Kidney (tissue), 14 donors: Measurements from ENCODE around the gene ADPRS. TPM values are rescaled to one million over a fixed set of nuclear protein-coding genes. Genes with fewer than 3 reads are reported as not detected.
A peak's percentile ranks its signal among the peaks of the same experiment; 100 is the strongest.

Source experiments
- DNase-seq, 5 donors: peaks; one replicate each; pipeline ENCODE4 v3.0.0-alpha.2; 2013 to 2020
- FAIRE-seq: peaks from 2 replicates; lab custom pipeline; 2012; peaks lifted over from hg19 to GRCh38; lab: Jason Lieb, UNC
- H3K27ac ChIP-seq, 2 donors: one replicate each; pipeline ENCODE4 v1.7.0; 2013; ENCODE audit warnings: low read depth in 2 of 2, low read length in 2 of 2, inconsistent platforms in 1 of 2
- H3K27me3 ChIP-seq: one replicate; pipeline ENCODE4 v1.7.1; 2013; ENCODE audit warnings: low read length, inconsistent platforms; ENCODE audit not compliant: control insufficient read depth, insufficient read depth
- H3K36me3 ChIP-seq, 3 donors: one replicate each; pipeline versions ENCODE4 v1.7.0 to v1.7.1; 2013; ENCODE audit warnings: low read length in 3 of 3, control low read depth in 1 of 3, inconsistent platforms in 1 of 3; ENCODE audit not compliant: insufficient read depth in 3 of 3, control insufficient read depth in 2 of 3
- H3K4me1 ChIP-seq, 3 donors: one replicate each; pipeline versions ENCODE4 v1.7.0 to v1.7.1; 2013; ENCODE audit warnings: low read length in 3 of 3, inconsistent platforms in 1 of 3, low read depth in 1 of 3; ENCODE audit not compliant: control insufficient read depth in 2 of 3, insufficient read depth in 2 of 3
- H3K4me3 ChIP-seq, 3 donors: one replicate each; pipeline versions ENCODE4 v1.7.0 to v1.8.1; 2013; ENCODE audit warnings: low read length in 3 of 3, control low read depth in 1 of 3, inconsistent platforms in 1 of 3
- H3K9ac ChIP-seq, 3 donors: one replicate each; pipeline versions ENCODE4 v1.7.0 to v1.7.1; 2013; ENCODE audit warnings: low read length in 3 of 3, control low read depth in 1 of 3, inconsistent platforms in 1 of 3
- H3K9me3 ChIP-seq, 3 donors: one replicate each; pipeline versions ENCODE4 v1.7.0 to v1.7.1; 2013; ENCODE audit warnings: low read length in 3 of 3, control low read depth in 1 of 3, inconsistent platforms in 1 of 3; ENCODE audit not compliant: control insufficient read depth in 2 of 3, insufficient read depth in 1 of 3
- intact Hi-C: fragments of 100-400 bp; cut with DNase I; formaldehyde crosslinking; loops from one replicate; pipeline ENCODE4 v1.11.1; 2022
- polyA plus RNA-seq: library from polyadenylated mRNA; stranded (reverse); fragments of 350-450 nt; fragmentation: Illumina TruSeq; extraction: RNeasy Lipid Tissue Mini Kit (QIAGEN cat#74804); gene quantifications from one replicate; pipeline ENCODE4 v1.2.3, GENCODE V29; 2014; ENCODE audit warnings: low read depth, low replicate concordance; ENCODE audit not compliant: insufficient read depth
- total RNA-seq: library from RNA; stranded (reverse); fragmentation: NEBNext Ultra II Directional; extraction: Animal tissue kit (Norgen Biotek cat#: 25700); gene quantifications from one replicate; pipeline ENCODE4 v1.2.1, GENCODE V29; 2021
- TF ChIP-seq, protein P1 (sequence below): IDR thresholded peaks from 3 replicates; pipeline ENCODE4 v1.5.1; 2012; ENCODE audit warnings: mild to moderate bottlenecking, moderate library complexity, borderline replicate concordance; ENCODE audit not compliant: insufficient read depth; ENCODE audit errors: extremely low read depth
- donor health status: control.
- donor health status: control.
- donor health status: control.
- donor health status: control.
- donor health status: control.
- donor health status: DM: yes; HTN: yes; CAD: no.
- donor health status: Normal renal cell carcinoma (clear cell type).

Gene ADPRS
- total and polyA plus RNA-seq, 2 donors from 2014 or later: 26.9 to 36.4 TPM

DNA sequence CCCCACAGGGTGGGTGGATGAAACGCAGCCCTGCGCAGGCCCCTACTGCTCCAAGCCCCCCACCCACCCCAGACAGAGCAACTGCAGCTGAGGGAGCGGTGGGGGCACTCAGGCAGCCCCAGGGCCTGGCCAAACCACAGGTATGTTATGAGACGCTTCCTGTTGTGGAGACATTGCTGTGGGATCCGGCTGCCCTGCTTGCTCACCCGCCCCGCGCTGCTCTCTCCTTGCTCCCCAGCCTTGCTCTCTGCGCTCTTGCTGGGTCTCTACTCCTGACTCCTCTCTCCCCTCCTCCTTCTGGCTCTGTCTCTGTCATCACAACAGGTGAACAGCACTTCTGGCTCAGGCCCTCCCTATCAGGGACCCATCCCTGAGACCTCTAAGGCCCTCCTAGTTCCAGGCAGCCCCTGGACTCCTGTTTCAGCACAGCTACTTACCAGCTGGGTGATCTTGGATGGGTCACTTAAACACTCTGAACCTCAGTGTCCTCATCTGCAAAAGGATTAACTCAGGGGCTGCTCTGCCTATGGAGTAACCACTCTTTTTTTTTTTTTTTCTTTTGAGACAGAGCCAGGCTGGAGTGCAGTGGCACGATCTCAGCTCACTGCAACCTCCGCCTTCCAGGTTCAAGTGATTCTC lies 20.5 kb downstream of the ADPRS start:
- Histone ChIP-seq H3K4me1 (no peaks in the 10 kb centered on the region), H3K9me3 (no peaks in the 10 kb centered on the region), H3K9ac (no peak overlapping the region), H3K27ac (no peak overlapping the region), H3K36me3 (no peaks in the 10 kb centered on the region), H3K27me3 (no peaks in the 10 kb centered on the region), H3K4me3 (no peak overlapping the region)
- FAIRE-seq (no peak), DNase-seq (peak in 1 of 5 donors; percentile 59)
- intact Hi-C loops: no loop called here
- TF ChIP-seq, protein P1, sequence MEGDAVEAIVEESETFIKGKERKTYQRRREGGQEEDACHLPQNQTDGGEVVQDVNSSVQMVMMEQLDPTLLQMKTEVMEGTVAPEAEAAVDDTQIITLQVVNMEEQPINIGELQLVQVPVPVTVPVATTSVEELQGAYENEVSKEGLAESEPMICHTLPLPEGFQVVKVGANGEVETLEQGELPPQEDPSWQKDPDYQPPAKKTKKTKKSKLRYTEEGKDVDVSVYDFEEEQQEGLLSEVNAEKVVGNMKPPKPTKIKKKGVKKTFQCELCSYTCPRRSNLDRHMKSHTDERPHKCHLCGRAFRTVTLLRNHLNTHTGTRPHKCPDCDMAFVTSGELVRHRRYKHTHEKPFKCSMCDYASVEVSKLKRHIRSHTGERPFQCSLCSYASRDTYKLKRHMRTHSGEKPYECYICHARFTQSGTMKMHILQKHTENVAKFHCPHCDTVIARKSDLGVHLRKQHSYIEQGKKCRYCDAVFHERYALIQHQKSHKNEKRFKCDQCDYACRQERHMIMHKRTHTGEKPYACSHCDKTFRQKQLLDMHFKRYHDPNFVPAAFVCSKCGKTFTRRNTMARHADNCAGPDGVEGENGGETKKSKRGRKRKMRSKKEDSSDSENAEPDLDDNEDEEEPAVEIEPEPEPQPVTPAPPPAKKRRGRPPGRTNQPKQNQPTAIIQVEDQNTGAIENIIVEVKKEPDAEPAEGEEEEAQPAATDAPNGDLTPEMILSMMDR: no peak

DNA sequence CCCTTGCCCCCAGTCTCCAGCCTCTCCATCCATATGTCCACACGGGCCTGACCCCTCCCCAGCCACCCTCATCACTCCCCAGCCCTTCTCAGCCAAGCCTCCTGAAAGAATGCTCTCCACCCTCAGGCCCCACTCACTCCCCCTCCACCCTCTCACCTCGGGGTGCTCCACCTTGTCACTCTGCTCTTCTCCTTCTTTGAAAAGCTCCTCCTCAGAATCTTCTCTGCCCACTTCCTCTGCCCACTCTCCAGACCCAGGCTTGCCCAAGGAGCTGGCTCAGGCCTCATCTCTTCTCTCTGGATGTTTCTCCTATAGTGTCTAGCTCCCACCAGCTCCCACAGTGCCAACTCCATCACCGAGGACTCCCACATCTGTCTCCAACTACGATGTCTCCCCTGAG lies 22.5 kb downstream of the ADPRS start:
- intact Hi-C loops: no loop called here
- Histone ChIP-seq H3K4me3 (no peak overlapping the region), H3K9me3 (no peaks in the 10 kb centered on the region), H3K27ac (no peak overlapping the region), H3K36me3 (no peaks in the 10 kb centered on the region), H3K27me3 (no peaks in the 10 kb centered on the region), H3K4me1 (no peaks in the 10 kb centered on the region), H3K9ac (no peak overlapping the region)
- no peak for FAIRE-seq
- TF ChIP-seq, protein P1: no peak
- DNase-seq: no peak

DNA sequence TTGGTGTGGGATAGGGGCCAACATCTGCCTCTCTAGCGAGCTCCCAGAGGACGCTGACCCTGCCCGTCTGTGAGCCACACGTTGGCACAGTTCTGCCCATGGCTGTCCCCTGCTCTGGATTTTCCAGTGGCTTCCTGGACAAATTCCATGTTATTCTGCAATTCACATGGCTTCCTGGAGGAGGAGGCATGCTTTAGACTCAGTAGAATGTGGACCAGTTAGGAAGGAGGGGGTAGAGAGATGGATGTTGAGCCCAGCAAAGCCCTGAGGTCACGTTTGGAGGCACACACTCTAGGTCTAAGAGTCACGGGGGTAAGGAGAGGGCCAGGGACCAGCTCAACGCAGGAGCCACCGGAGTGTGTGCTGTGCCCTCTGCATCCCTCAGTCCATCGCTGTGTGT lies 24.1 kb downstream of the ADPRS start:
- no peaks in the 10 kb centered on the region for H3K36me3 ChIP-seq
- H3K9ac ChIP-seq: no peak overlapping the region
- intact Hi-C loops: no loop called here
- FAIRE-seq: no peak
- no peak overlapping the region for H3K4me3 ChIP-seq
- TF ChIP-seq, protein P1: no peak
- no peaks in the 10 kb centered on the region for H3K4me1 ChIP-seq
- no peak for DNase-seq
- no peaks in the 10 kb centered on the region for H3K9me3 ChIP-seq
- H3K27ac ChIP-seq: no peak overlapping the region
- H3K27me3 ChIP-seq: no peaks in the 10 kb centered on the region

DNA sequence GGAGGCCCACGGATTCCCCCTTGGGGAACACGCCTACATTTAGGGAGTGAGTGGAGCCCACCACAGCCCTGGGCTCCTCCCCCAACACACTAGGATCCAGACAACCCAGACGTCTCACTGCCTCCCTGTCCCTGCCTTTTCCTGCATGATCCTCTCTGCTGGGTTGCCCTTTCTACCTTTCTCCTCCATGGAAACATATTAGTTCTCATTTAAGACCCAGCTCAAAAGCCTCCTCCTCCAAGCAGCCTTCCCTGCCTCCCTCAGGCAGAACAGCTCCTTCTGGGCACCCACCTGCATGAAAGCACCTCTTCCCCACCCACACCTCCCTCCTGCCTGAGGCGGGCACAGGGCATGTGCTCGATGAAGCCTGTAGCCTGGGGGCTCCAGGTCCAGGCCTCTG lies 25.7 kb downstream of the ADPRS start:
- no peak overlapping the region for H3K9ac ChIP-seq
- FAIRE-seq (no peak), DNase-seq (no peak)
- H3K27me3 ChIP-seq: no peaks in the 10 kb centered on the region
- H3K27ac ChIP-seq: no peak overlapping the region
- TF ChIP-seq, protein P1: no peak
- no peaks in the 10 kb centered on the region for H3K36me3 ChIP-seq
- no peak overlapping the region for H3K4me3 ChIP-seq
- intact Hi-C loops: no loop called here
- H3K4me1 ChIP-seq: no peaks in the 10 kb centered on the region
- no peaks in the 10 kb centered on the region for H3K9me3 ChIP-seq
